GM10248 (cell line): ENCODE results near the gene MVB12B.
A peak's percentile ranks its signal among the peaks of the same experiment; 100 is the strongest.

Experiments
- CTCF ChIA-PET: fragments of 300-600 bp; sonication (Branson Sonifier 250); formaldehyde crosslinking; extraction: SDS; loops from one replicate; lab custom pipeline; 2021; ENCODE audit warnings: antibody characterized with exemption; lab: Yijun Ruan, JAX
- POLR2A ChIA-PET: fragments of 350-650 bp; sonication (Branson Sonifier 250); formaldehyde crosslinking; extraction: SDS; loops from one replicate; lab custom pipeline; 2020; ENCODE audit warnings: antibody characterized with exemption; lab: Yijun Ruan, JAX
- DNase-seq: peaks from one replicate; pipeline ENCODE4 v3.0.0; 2012; ENCODE audit errors: extremely low spot score
- CTCF ChIP-seq: IDR thresholded peaks from 2 replicates; pipeline ENCODE4 v1.5.1; 2012; ENCODE audit warnings: mild to moderate bottlenecking, low read depth; ENCODE audit errors: extremely low read depth, missing control alignments, control extremely low read depth

The MVB12B gene

GRCh38 chr9:126334721-126335621 is 8.3 kb downstream of the MVB12B start:
- peak; percentile 3 for DNase-seq
- TF ChIP-seq CTCF = no peak
- ChIA-PET CTCF (interaction anchor here (1.3 kb wide), 1 partner anchor 63 kb away, joined by 5 read pairs; no protein-coding TSS in a partner anchor), POLR2A (no interaction called here)

GRCh38 chr9:126335837-126336735 is 9.5 kb downstream of the MVB12B start:
- CTCF ChIA-PET = interaction anchor here (0.8 to 1.7 kb wide), 4 partner anchors 8 to 62 kb away, joined by 3 to 5 read pairs (median 4); no protein-coding TSS in a partner anchor
- peak; percentile 7 for DNase-seq
- TF ChIP-seq CTCF = no peak
- POLR2A ChIA-PET = no interaction called here

- CTCF ChIA-PET = interaction anchor here (1.0 to 1.7 kb wide), 2 partner anchors 9 to 16 kb away, joined by 3 to 4 read pairs; no protein-coding TSS in a partner anchor
- no peak for TF ChIP-seq CTCF
- peak; percentile 4 for DNase-seq
- POLR2A ChIA-PET = no interaction called here
Measured at GRCh38 chr9:126336736-126337325, 10.2 kb downstream of the MVB12B start.

GRCh38 chr9:126337729-126338372 is 11.2 kb downstream of the MVB12B start:
- CTCF ChIA-PET = interaction anchor here (0.7 kb wide), 1 partner anchor 11 kb away, joined by 3 read pairs; the partner anchor contains the start of gene MVB12B
- no peak for DNase-seq
- no peak for TF ChIP-seq CTCF
- POLR2A ChIA-PET = no interaction called here

GRCh38 chr9:126338945-126339344 is 12.3 kb downstream of the MVB12B start:
- CTCF ChIA-PET = interaction anchor here (1.0 kb wide), 1 partner anchor 11 kb away, joined by 3 read pairs; no protein-coding TSS in a partner anchor
- no peak for TF ChIP-seq CTCF
- no peak for DNase-seq
- POLR2A ChIA-PET = no interaction called here
